ENCODE results near the gene MRC1.

DNA sequence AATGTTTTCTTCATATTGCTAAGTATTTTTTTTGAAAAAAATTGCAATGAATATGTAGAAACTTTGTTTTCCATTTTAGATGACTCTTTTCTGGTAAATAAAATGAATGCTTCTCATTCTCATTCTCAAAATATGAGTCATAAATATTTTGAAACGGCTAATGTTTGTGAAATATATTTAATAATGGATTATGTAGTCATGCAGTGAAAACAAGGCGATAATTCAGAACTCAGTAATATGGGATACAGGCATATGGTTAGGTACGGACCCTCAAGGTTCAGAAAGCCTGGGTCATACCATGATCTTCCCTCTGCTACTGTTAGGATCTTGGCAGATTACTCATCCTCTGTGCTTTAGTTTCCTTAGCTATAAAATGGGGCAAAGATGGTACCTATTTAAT lies 96.3 kb downstream of the MRC1 start:
- no peak for TF ChIP-seq POLR2AphosphoS5 (IDR thresholded peaks at IDR 0.05; ENCODE audit: low read depth, low read length)
- TF ChIP-seq CEBPB (IDR thresholded peaks at IDR 0.05; ENCODE audit: low read depth) = no peak
- no peak for TF ChIP-seq SRF (IDR thresholded peaks at IDR 0.05; ENCODE audit: low read depth)
- TF ChIP-seq EZH2 (IDR thresholded peaks at IDR 0.05) = no peak
- no peak for TF ChIP-seq ZNF274 (IDR thresholded peaks at IDR 0.05; ENCODE audit: low read depth, low read length)
- no peak for TF ChIP-seq EZH2phosphoT487 (IDR thresholded peaks at IDR 0.05; ENCODE audit: borderline replicate concordance)
- TF ChIP-seq POLR2A (IDR thresholded peaks at IDR 0.05; ENCODE audit: borderline replicate concordance, extremely low read depth, insufficient read depth, insufficient read length) = no peak
- TF ChIP-seq CTCF (IDR thresholded peaks at IDR 0.05 in 2 of 3, conservative IDR thresholded peaks at IDR 0.05 in 1 of 3; ENCODE audit: borderline replicate concordance in 1 of 3, insufficient read depth in 1 of 3, low read depth in 2 of 3, low read length in 2 of 3) = no peak
- no peak for TF ChIP-seq YY1 (IDR thresholded peaks at IDR 0.05; ENCODE audit: extremely low read depth, insufficient replicate concordance, low read depth, low read length)
- TF ChIP-seq JUND (IDR thresholded peaks at IDR 0.05) = no peak
- no peak for TF ChIP-seq ELF1 (IDR thresholded peaks at IDR 0.05; ENCODE audit: borderline replicate concordance, low read depth)

Measured in HCT116 (cell line).